ENCODE data around the gene ZP4.

- TF ChIP-seq REST (IDR thresholded peaks at IDR 0.05; ENCODE audit: insufficient read depth in 1 of 2, low read depth in 2 of 2, low read length in 2 of 2): no peak
- no peak for TF ChIP-seq POLR2AphosphoS5 (IDR thresholded peaks at IDR 0.05; ENCODE audit: low read depth, low read length)
- no peak for TF ChIP-seq SIN3A (IDR thresholded peaks at IDR 0.05; ENCODE audit: borderline replicate concordance, insufficient read depth, low read length)
- TF ChIP-seq TAF1 (IDR thresholded peaks at IDR 0.05; ENCODE audit: borderline replicate concordance, insufficient read depth, low read length): no peak
Observed at GRCh38 chr1:237834461-237834860, 56.3 kb downstream of the ZP4 start.

Measured in PFSK-1 (cell line).